Neural cell (in vitro differentiated cells): Measurements from ENCODE around the gene LIME1.

Source experiments
- POLR2AphosphoS5 ChIP-seq: IDR thresholded peaks from 2 replicates; pipeline ENCODE4 v1.6.1; 2012
- RAD21 ChIP-seq: fragments of 450-650 bp; conservative IDR thresholded peaks from 2 replicates; pipeline ENCODE4 v1.6.1; 2014; ENCODE audit warnings: antibody characterized with exemption, mild to moderate bottlenecking, moderate library complexity
- TAF1 ChIP-seq: IDR thresholded peaks from 2 replicates; pipeline ENCODE4 v1.6.1; 2012; ENCODE audit warnings: low read depth
- TF ChIP-seq, protein P1 (sequence below): fragments of 450-650 bp; IDR thresholded peaks from 2 replicates; pipeline ENCODE4 v1.5.1; 2014; ENCODE audit warnings: antibody characterized with exemption, mild to moderate bottlenecking, moderate library complexity; ENCODE audit not compliant: poor library complexity, severe bottlenecking

DNA sequence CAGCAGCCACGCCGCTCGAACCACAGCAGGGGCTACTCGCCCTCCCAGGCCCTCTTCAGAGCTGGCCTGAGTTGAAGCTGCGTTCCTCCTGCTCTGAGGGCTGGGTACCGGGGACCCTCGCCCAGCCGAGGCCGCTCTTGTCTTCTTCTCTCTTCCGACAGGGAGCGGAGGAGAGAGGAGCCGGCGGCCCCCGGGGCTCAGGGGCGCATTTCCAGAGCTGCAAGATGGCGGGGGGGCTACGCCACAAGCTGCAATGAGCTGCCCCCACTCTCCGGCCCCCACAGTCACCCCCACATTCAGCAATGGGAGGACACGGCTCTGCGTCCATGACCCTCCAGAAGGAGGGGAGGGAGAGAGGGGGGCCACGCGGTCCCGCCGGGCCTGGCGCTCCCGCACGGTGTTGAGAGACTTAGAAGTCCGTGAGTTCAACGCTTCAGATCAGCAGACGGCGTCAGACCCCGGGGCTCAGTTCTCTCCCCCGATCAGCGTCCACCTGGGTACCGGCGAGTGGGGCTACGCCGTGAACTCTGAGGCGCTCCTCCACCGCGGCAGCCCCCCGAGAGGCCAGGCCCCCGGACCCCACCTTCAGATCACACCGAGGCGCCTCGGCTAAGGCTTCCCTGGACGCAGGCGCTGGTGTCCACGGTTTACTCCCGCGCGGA, 34.7 kb downstream of the LIME1 start:
- TF ChIP-seq, protein P1, sequence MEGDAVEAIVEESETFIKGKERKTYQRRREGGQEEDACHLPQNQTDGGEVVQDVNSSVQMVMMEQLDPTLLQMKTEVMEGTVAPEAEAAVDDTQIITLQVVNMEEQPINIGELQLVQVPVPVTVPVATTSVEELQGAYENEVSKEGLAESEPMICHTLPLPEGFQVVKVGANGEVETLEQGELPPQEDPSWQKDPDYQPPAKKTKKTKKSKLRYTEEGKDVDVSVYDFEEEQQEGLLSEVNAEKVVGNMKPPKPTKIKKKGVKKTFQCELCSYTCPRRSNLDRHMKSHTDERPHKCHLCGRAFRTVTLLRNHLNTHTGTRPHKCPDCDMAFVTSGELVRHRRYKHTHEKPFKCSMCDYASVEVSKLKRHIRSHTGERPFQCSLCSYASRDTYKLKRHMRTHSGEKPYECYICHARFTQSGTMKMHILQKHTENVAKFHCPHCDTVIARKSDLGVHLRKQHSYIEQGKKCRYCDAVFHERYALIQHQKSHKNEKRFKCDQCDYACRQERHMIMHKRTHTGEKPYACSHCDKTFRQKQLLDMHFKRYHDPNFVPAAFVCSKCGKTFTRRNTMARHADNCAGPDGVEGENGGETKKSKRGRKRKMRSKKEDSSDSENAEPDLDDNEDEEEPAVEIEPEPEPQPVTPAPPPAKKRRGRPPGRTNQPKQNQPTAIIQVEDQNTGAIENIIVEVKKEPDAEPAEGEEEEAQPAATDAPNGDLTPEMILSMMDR, result no peak
- TF ChIP-seq TAF1 (no peak), POLR2AphosphoS5 (no peak), RAD21 (no peak)
